Central memory CD8-positive, alpha-beta T cell (primary cell): ENCODE results near the gene GNPDA2.
"Not testable (repeated sequence)": the region's sequence is repeated elsewhere in the genome, so short reads cannot be mapped to it uniquely, and the experiment has no call there.

Experiments used
- ATAC-seq: fragments of 150-1000 bp; cut with Tn5 transposase; replicated peaks from 2 replicates; pipeline ENCODE4 v1.10.0; 2022; ENCODE audit warnings: mild to moderate bottlenecking, moderate FRiP score, moderate number of reproducible peaks; ENCODE audit not compliant: poor library complexity, severe bottlenecking; ENCODE audit errors: extremely low read depth
- DNase-seq, 2 donors: peaks; one replicate each; pipeline ENCODE4 v3.0.0; 2021; ENCODE audit warnings: low spot score in 2 of 2
- H3K27ac Mint-ChIP-seq: one replicate; pipeline ENCODE4 v1.8.0; 2022; ENCODE audit warnings: low read depth, mild to moderate bottlenecking, moderate library complexity, mixed read lengths
- H3K27me3 Mint-ChIP-seq: one replicate; pipeline ENCODE4 v1.8.0; 2022; ENCODE audit warnings: mixed read lengths
- H3K36me3 Mint-ChIP-seq: one replicate; pipeline ENCODE4 v1.8.0; 2022; ENCODE audit warnings: mild to moderate bottlenecking, moderate library complexity, mixed read lengths; ENCODE audit not compliant: insufficient read depth
- H3K4me1 Mint-ChIP-seq: one replicate; pipeline ENCODE4 v1.8.0; 2022; ENCODE audit warnings: mixed read lengths
- H3K4me3 Mint-ChIP-seq: one replicate; pipeline ENCODE4 v1.8.0; 2022; ENCODE audit warnings: mild to moderate bottlenecking, moderate library complexity, mixed read lengths
- H3K9me3 Mint-ChIP-seq: one replicate; pipeline ENCODE4 v1.8.0; 2022; ENCODE audit warnings: mixed read lengths

The GNPDA2 gene

DNA sequence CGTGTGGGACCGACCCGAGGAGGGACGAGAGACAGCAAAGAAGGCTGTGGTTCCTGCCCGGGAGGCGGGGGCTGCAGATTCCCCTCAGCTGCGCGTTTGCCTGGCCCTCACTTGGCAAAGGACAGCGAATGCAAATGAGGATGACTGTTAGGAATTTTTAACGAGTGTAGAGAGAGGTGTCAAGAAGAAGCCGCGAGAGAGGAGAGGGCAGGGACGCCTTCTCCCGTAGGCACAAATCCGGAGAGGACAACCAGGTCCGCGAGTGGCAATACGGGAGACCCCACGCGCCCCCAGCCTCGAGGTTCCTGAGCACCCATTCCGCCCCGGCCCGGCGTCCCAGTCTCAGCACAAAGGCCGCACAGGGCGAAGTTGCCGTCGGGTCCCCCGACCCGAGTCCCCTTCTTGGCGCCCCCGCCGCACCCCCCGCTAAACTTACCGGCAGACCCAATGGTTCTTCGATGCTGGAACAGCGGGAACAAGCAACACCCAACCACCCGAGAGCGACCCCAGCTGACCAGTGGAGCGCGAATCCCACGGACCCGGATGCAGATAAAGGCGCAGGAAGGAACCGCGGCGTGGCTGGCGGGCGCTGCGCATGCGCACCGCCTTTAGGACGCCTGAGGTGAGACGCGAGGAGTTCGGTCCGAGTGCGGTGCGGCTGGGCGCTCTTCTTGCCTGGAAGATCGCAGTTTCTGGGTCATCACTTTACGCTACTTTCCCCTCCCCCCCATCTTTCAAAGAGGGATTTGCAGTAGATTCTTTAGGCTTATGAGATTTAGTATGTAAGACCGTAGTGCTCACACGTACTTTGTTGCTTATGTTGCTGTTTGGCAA, at the start of gene GNPDA2:
Gene GNPDA2, minus strand, starts transcription at position 519 of the 834 bp plus-strand sequence. CDS start 4,349 bp downstream, outside the sequence.
- Mint-ChIP-seq H3K4me3 (peak within 1 kb of the TSS; percentile 81), H3K4me1 (peaks cover 32% of the 10 kb centered on the region), H3K36me3 (peaks cover 11% of the 10 kb centered on the region), H3K27ac (peak within 1 kb of the TSS; percentile 54), H3K27me3 (no peaks in the 10 kb centered on the region), H3K9me3 (no peaks in the 10 kb centered on the region)
- ATAC-seq (peak; percentile 88), DNase-seq (peak; percentile 54 to 57)

DNA sequence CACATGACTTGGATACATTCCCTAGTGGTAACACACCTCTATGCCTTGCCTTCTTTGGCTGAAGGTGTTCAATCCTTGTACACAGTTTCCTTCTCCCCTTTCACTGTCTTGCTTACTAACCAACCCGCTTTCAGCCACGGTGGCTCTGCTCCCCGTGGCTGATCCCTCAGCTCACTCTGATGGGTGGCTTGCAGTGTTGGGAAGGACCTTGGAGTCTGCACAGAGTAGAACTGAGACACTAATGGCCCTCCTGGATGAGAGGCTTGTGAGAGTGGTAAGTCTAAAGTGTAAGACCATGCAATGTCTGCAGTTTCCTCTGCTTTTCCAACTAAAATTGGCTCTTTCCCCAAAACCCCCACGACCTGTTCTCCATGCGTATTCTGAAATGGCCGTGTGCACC, 46.0 kb upstream of the GNPDA2 start:
- ATAC-seq (no peak), DNase-seq (no peak)

GRCh38 chr4:44771789-44772188, 45.4 kb upstream of the GNPDA2 start:
- DNase-seq (no peak), ATAC-seq (no peak)
- Mint-ChIP-seq H3K36me3 (no peaks in the 10 kb centered on the region), H3K4me1 (no peaks in the 10 kb centered on the region), H3K9me3 (no peaks in the 10 kb centered on the region), H3K27me3 (peaks cover 28% of the 10 kb centered on the region), H3K27ac (no peak overlapping the region), H3K4me3 (no peak overlapping the region)

More for the DNA sequence above, 46.0 kb upstream of the GNPDA2 start:
- Mint-ChIP-seq H3K36me3 (no peaks in the 10 kb centered on the region), H3K27me3 (peaks cover 28% of the 10 kb centered on the region), H3K4me1 (no peaks in the 10 kb centered on the region), H3K27ac (no peak overlapping the region), H3K9me3 (no peaks in the 10 kb centered on the region), H3K4me3 (no peak overlapping the region)

GRCh38 chr4:44766453-44766852, 40.1 kb upstream of the GNPDA2 start:
- Mint-ChIP-seq H3K27me3 (peaks cover 25% of the 10 kb centered on the region), H3K4me3 (no peak overlapping the region), H3K9me3 (no peaks in the 10 kb centered on the region), H3K4me1 (no peaks in the 10 kb centered on the region), H3K36me3 (no peaks in the 10 kb centered on the region), H3K27ac (no peak overlapping the region)
- ATAC-seq (no peak), DNase-seq (no peak)

DNA sequence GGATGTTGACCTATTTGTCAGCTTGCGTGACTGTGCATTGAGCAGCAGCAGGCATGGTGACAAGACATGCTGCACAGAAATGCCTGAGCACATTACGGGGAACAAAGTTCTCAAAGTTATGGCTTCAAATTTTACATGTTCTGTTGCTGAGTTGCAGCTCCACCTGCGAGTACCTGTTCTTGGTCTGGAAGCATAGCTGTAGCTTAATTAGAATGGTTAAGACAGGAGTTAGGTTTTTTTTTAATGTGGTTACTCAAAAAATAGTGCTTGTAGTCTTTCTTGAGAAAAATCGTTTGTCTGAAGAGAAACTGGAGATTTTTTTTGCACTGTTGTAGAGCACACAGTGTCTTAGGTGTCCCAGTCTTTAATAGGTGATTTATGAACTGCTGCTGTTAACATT, 38.8 kb upstream of the GNPDA2 start:
- Mint-ChIP-seq H3K27ac (no peak overlapping the region), H3K27me3 (peaks cover 37% of the 10 kb centered on the region), H3K36me3 (no peaks in the 10 kb centered on the region), H3K9me3 (no peaks in the 10 kb centered on the region), H3K4me1 (no peaks in the 10 kb centered on the region), H3K4me3 (no peak overlapping the region)
- DNase-seq (no peak), ATAC-seq (no peak)

GRCh38 chr4:44761306-44761705, 35.0 kb upstream of the GNPDA2 start:
- ATAC-seq, result no peak
- peaks cover 37% of the 10 kb centered on the region for H3K27me3 Mint-ChIP-seq
- H3K4me1 Mint-ChIP-seq, result no peaks in the 10 kb centered on the region
- no peaks in the 10 kb centered on the region for H3K9me3 Mint-ChIP-seq
- no peak for DNase-seq
- H3K4me3 Mint-ChIP-seq, result no peak overlapping the region
- no peaks in the 10 kb centered on the region for H3K36me3 Mint-ChIP-seq
- no peak overlapping the region for H3K27ac Mint-ChIP-seq

DNA sequence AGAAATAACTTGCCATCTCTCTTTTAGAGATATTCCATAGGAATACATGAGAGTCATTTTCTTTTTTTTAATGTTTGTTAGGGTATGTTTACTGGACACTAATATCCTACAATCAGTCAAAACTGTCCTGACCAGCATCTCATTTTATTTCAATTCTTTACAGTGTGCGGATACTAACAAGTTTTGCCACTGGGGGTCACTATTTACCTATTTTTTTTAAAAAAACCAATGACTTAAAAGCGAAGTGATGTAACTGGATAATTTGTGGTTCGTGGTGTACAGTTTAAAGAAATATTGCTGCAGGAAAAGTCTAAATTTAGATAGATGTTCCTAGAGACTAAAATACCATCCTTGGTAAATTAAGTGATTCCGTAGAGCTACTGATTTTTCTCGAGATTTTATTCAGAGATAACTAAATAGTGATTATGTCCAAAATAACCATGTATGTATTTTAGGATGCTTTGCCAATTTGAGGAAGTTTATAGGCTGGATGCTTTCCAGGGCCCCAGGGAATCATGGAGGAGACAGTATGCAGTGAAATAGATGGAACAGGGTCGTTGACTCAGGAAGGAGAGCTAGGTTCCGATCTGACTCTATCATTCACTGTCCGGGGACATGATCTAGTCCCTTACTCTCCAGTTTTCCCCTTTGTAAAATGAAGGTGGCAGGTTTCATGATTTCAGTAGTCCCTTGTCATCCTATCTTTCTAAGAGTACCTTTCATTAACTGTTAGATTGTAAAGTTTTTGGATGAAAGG, 34.0 kb upstream of the GNPDA2 start:
- Mint-ChIP-seq H3K4me3 (no peak overlapping the region), H3K27me3 (peaks cover 47% of the 10 kb centered on the region), H3K27ac (no peak overlapping the region), H3K36me3 (no peaks in the 10 kb centered on the region), H3K4me1 (no peaks in the 10 kb centered on the region), H3K9me3 (no peaks in the 10 kb centered on the region)
- DNase-seq (no peak), ATAC-seq (peak; percentile 56)

DNA sequence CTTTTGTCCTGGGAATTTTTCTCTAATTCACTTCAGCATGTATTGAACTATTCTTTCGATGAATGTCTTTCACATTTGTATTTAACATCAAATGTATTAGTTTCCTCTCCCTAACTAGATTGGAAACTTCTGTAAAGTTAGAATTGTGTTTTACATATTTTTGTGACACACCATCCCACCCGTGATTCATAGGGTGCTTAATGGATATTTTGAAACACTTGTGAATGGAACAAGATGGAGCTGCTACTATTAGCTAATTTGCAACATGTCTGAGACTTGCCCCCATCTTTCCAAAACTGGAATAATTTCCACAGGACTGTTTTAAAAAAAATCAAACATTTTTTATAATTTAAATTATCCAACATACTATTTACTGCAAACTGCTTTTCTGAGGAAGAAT, 30.2 kb upstream of the GNPDA2 start:
- no peaks in the 10 kb centered on the region for H3K9me3 Mint-ChIP-seq
- no peaks in the 10 kb centered on the region for H3K36me3 Mint-ChIP-seq
- ATAC-seq (no peak), DNase-seq (no peak)
- H3K4me3 Mint-ChIP-seq, result no peak overlapping the region
- H3K27me3 Mint-ChIP-seq, result peaks cover 51% of the 10 kb centered on the region
- no peaks in the 10 kb centered on the region for H3K4me1 Mint-ChIP-seq
- no peak overlapping the region for H3K27ac Mint-ChIP-seq

- H3K36me3 Mint-ChIP-seq, result no peaks in the 10 kb centered on the region
- ATAC-seq (no peak), DNase-seq (no peak)
- no peaks in the 10 kb centered on the region for H3K9me3 Mint-ChIP-seq
- no peak overlapping the region for H3K4me3 Mint-ChIP-seq
- H3K27me3 Mint-ChIP-seq, result peaks cover 56% of the 10 kb centered on the region
- no peak overlapping the region for H3K27ac Mint-ChIP-seq
- no peaks in the 10 kb centered on the region for H3K4me1 Mint-ChIP-seq
These were observed 13.8 kb upstream of the GNPDA2 start for GRCh38 chr4:44740201-44740600.

DNA sequence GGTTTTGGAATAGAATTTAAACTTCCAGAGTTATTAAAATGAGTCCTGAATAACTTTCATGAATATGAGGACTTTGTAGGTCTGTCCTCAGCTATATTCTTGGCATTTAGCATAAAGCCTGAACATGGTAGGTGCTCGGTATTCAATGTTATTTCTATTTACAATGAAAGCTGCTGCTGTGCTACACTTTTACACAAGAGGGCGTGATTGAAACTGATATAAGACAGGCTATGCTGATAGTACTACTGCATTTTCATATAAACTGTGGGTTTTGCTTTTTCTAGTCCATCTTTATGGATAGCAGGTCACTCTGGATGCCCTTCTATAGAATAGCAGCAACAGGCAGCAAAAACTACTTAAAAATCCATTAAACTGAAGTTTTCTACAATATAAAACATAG, 12.3 kb upstream of the GNPDA2 start:
- H3K27ac Mint-ChIP-seq, result no peak overlapping the region
- no peaks in the 10 kb centered on the region for H3K9me3 Mint-ChIP-seq
- ATAC-seq (no peak), DNase-seq (no peak)
- H3K4me3 Mint-ChIP-seq, result no peak overlapping the region
- H3K36me3 Mint-ChIP-seq, result peaks cover 2% of the 10 kb centered on the region
- no peaks in the 10 kb centered on the region for H3K4me1 Mint-ChIP-seq
- H3K27me3 Mint-ChIP-seq, result peaks cover 72% of the 10 kb centered on the region

DNA sequence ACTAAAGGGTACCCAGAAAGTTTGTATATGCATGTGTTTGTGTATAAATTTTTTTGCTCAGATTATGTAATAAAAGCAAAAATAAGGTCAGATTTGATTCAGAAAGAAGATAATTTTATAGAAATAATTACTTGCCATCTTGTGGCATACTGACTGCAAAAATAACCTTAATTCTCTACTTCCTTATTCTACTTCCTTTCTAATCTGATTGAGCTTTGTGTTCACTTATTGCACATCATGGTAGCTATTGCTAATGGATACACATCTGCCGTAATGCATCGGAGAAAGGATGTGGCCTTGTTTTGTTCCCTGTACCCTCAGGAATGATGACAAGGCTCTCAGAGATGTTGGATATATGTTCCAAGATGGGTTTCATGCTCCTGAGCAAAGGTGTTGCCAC, 10.5 kb upstream of the GNPDA2 start:
- H3K4me3 Mint-ChIP-seq, result no peak overlapping the region
- H3K4me1 Mint-ChIP-seq, result no peaks in the 10 kb centered on the region
- no peak for DNase-seq
- H3K27me3 Mint-ChIP-seq, result peaks cover 69% of the 10 kb centered on the region
- no peak for ATAC-seq
- H3K27ac Mint-ChIP-seq, result no peak overlapping the region
- no peaks in the 10 kb centered on the region for H3K9me3 Mint-ChIP-seq
- peaks cover 2% of the 10 kb centered on the region for H3K36me3 Mint-ChIP-seq

- not testable (repeated sequence) for H3K9me3 Mint-ChIP-seq, H3K4me3 Mint-ChIP-seq, ATAC-seq, DNase-seq, H3K27ac Mint-ChIP-seq
- peaks cover 20% of the 10 kb centered on the region for H3K4me1 Mint-ChIP-seq
- peaks cover 11% of the 10 kb centered on the region for H3K36me3 Mint-ChIP-seq
- peaks cover 12% of the 10 kb centered on the region for H3K27me3 Mint-ChIP-seq
These were observed 2.3 kb upstream of the GNPDA2 start for GRCh38 chr4:44728694-44729093.

GRCh38 chr4:44727471-44727870, 1.1 kb upstream of the GNPDA2 start:
- no peak for DNase-seq
- ATAC-seq, result no peak
- peaks cover 29% of the 10 kb centered on the region for H3K4me1 Mint-ChIP-seq
- H3K27me3 Mint-ChIP-seq, result no peaks in the 10 kb centered on the region
- peak overlapping the region; percentile 81 for H3K4me3 Mint-ChIP-seq
- no peak overlapping the region for H3K27ac Mint-ChIP-seq
- no peaks in the 10 kb centered on the region for H3K9me3 Mint-ChIP-seq
- H3K36me3 Mint-ChIP-seq, result peaks cover 11% of the 10 kb centered on the region
